IPS-18a (cell line): ENCODE data around the gene EBI3.
"Not testable (repeated sequence)": the region's sequence is repeated elsewhere in the genome, so short reads cannot be mapped to it uniquely, and the experiment has no call there.

Experiments used
- H3K27ac ChIP-seq: one replicate; pipeline ENCODE4 v1.5.1; 2013; ENCODE audit warnings: low read length
- H3K27me3 ChIP-seq: one replicate; pipeline ENCODE4 v1.6.1; 2013; ENCODE audit warnings: mild to moderate bottlenecking, low read length; ENCODE audit not compliant: control insufficient read depth, insufficient read depth
- H3K36me3 ChIP-seq: one replicate; pipeline ENCODE4 v1.6.1; 2013; ENCODE audit warnings: low read depth, low read length; ENCODE audit not compliant: control insufficient read depth
- H3K4me1 ChIP-seq: one replicate; pipeline ENCODE4 v1.6.1; 2013; ENCODE audit warnings: low read depth, low read length; ENCODE audit not compliant: control insufficient read depth
- H3K4me3 ChIP-seq: one replicate; pipeline ENCODE4 v1.5.1; 2013; ENCODE audit warnings: low read length
- H3K9ac ChIP-seq: one replicate; pipeline ENCODE4 v1.6.1; 2013; ENCODE audit warnings: mild to moderate bottlenecking, low read length, moderate library complexity
- H3K9me3 ChIP-seq: one replicate; pipeline ENCODE4 v1.6.1; 2013; ENCODE audit warnings: low read depth, low read length; ENCODE audit not compliant: control insufficient read depth

Gene EBI3

DNA sequence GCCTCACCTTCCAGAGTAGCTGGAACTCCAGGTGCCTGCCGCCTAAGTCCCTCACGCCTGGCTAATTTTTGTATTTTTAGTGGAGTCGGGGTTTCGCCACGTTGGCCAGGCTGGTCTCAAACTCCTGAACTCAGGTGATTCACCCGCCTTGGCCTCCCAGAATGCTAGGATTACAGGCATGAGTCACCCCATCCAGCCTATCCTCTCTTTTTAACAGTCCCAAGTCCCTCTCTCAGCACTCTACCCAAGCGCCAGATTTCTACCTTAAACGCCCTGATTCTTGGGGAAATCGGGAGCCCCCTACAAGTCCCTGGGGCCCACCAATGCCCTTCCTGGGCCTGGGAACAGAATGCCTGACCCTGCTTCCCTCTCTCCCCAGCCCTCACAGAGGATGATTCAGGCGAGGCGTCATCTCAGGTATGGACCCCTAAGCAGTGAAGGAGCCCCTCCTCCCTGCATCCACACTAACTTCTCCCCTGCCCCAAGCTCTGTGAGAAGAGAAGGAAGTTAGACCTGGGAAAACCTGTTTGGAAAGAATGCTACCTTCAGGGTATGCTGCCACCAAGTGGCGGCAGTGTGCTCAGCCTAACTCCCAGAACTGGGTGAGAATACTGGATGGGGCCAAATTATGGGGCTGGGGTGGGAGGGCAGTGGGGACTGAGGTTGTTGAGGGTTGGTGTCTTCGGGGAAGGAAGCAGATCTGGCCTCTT, 20.8 kb upstream of the EBI3 start:
- no peaks in the 10 kb centered on the region for H3K27me3 ChIP-seq
- H3K9me3 ChIP-seq, result no peaks in the 10 kb centered on the region
- H3K27ac ChIP-seq, result no peak overlapping the region
- H3K36me3 ChIP-seq, result no peaks in the 10 kb centered on the region
- no peaks in the 10 kb centered on the region for H3K4me1 ChIP-seq
- no peak overlapping the region for H3K9ac ChIP-seq
- H3K4me3 ChIP-seq, result no peak overlapping the region

DNA sequence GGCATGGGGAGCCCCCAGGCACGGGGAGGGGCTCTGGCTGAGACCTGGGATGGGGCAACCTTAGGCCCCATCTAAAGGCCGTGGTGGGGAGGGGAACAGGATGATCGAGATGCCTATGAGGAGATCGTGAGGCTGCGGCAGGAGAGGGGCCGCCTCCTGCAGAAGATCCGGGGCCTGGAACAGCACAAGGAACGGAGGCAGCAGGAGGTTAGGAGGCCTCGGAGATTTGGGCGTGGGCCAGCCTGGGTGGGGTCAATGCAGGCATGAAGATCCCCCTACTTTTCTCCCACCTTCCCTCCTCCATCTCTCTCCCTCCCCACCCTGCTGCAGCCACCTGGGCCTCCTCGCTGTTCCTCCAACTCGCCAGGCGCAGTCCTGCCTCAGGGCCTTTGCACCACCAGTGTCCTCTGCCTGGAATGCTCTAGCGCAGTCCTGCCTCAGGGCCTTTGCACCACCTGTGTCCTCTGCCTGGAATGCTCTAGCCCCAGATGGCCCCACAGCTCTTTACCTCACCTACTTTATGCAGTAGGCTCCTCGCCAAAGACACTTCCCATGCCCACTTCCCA, 19.1 kb upstream of the EBI3 start:
- H3K36me3 ChIP-seq, result no peaks in the 10 kb centered on the region

DNA sequence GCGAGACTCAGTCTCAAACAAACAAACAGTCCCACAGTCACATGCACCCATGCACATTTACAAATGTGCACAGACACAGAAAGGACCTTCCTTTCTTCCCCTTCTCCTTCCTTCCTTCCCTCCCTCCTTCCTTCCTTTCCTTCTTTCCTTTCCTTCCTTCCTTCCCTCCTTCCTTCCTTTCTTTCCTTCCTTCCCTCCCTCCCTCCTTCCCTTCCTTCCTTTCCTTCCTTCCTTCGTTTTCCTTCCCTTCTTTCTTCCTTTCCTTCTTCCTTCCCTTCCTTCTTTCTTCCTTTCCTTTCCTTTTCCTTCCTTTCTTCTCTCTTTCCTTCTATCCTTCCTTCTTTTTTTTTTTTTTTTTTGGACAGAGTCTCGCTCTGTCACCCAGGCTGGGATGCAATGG, 16.2 kb upstream of the EBI3 start:
- no peaks in the 10 kb centered on the region for H3K36me3 ChIP-seq
- no peak overlapping the region for H3K27ac ChIP-seq
- H3K27me3 ChIP-seq, result no peaks in the 10 kb centered on the region
- no peak overlapping the region for H3K9ac ChIP-seq
- H3K9me3 ChIP-seq, result no peaks in the 10 kb centered on the region
- no peak overlapping the region for H3K4me3 ChIP-seq
- no peaks in the 10 kb centered on the region for H3K4me1 ChIP-seq

More for the DNA sequence above, 19.1 kb upstream of the EBI3 start:
- Histone ChIP-seq H3K4me1 (no peaks in the 10 kb centered on the region), H3K4me3 (no peak overlapping the region), H3K9ac (no peak overlapping the region), H3K27me3 (no peaks in the 10 kb centered on the region), H3K27ac (no peak overlapping the region), H3K9me3 (no peaks in the 10 kb centered on the region)

DNA sequence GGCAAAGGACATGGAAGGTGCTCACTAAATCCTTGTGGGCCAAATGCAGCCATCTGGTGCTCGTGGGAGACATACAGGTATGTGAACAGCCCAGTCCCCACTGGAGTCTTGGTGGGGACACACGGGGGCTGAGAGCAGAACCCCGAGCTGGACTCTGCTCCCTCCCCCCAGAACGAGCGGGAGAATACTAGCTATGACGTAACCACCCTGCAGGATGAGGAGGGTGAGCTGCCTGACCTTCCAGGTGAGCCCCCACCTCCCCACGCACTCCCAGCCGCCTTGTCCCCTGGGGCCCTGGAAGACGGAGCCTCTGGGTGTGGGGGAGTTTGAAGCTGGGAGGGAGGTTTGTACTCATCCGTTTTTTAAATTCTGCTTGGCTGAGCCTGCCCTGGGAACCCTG, 13.5 kb upstream of the EBI3 start:
- Histone ChIP-seq H3K27ac (no peak overlapping the region), H3K9me3 (no peaks in the 10 kb centered on the region), H3K27me3 (no peaks in the 10 kb centered on the region), H3K36me3 (no peaks in the 10 kb centered on the region), H3K4me3 (no peak overlapping the region), H3K4me1 (no peaks in the 10 kb centered on the region), H3K9ac (no peak overlapping the region)

DNA sequence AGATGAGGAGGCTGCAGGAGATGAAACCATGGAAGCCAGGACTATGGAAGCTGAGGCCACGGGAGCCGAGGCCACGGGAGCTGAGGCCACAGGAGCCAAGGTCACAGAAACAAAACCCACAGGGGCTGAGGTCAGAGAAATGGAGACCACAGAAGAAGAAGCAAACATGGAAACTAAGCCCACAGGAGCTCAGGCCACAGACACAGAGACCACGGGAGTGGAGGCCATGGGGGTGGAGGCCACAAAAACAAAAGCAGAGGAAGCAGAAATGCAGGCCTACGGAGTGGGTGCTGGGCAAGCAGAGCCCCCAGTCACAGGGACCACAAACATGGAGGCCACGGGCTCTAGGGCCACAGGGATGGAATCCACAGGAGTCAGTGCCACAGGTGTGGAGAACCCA, 12.5 kb upstream of the EBI3 start:
- Histone ChIP-seq H3K9me3 (no peaks in the 10 kb centered on the region), H3K27me3 (no peaks in the 10 kb centered on the region), H3K36me3 (no peaks in the 10 kb centered on the region), H3K4me3 (no peak overlapping the region), H3K9ac (no peak overlapping the region), H3K27ac (no peak overlapping the region), H3K4me1 (no peaks in the 10 kb centered on the region)

DNA sequence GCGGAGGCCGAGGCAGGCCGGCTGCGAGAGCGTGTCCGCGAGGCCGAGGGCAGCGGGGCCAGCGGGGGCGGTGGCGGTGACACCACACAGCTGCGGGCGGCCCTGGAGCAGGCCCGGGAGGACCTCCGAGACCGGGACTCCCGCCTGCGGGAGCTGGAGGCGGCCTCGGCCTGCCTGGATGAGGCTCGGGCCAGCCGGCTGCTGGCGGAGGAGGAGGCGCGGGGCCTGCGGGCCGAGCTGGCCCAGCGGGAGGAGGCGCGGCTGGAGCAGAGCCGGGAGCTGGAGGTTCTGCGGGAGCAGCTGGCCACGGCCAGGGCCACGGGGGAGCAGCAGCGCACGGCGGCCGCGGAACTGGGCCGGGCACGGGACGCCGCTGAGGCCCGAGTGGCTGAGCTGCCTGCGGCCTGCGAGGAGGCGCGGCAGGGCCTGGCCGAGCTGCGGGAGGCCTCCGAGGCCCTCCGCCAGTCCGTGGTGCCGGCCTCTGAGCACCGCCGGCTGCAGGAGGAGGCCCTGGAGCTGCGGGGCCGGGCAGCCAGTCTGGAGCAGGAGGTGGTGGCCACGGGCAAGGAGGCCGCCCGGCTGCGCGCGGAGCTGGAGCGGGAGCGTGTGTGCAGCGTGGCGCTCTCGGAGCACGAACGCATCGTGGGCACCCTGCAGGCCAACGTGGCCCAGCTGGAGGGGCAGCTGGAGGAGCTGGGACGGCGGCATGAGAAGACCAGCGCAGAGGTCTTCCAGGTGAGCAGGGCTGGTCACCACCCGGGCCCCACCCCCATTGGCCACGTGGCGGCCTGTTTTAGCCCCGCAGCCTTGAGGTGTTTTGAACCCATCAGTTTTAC, 11.7 kb upstream of the EBI3 start:
- Histone ChIP-seq H3K4me3 (no peak overlapping the region), H3K27ac (no peak overlapping the region), H3K9ac (no peak overlapping the region), H3K9me3 (no peaks in the 10 kb centered on the region), H3K4me1 (no peaks in the 10 kb centered on the region), H3K36me3 (no peaks in the 10 kb centered on the region), H3K27me3 (no peaks in the 10 kb centered on the region)

DNA sequence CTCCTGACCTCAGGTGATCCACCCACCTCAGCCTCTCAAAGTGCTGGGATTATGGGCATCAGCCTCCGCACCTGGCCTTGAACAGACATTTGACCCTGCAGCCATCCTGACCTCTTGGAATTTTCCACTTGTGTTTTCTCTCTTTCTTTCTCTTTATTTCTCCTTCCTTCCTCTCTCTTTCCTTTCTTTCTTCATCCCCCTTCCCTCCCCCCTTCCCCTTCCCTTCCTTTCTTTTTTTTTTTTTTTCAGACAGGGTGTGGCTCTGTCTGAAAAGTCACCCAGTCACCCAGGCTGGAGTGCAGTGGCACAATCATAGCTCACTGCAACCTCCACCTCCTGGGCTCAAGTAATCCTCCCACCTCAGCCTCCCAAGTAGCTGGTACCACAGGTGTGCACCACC, 10.8 kb upstream of the EBI3 start:
- H3K9me3 ChIP-seq, H3K27ac ChIP-seq, H3K36me3 ChIP-seq, H3K4me3 ChIP-seq, H3K9ac ChIP-seq, H3K4me1 ChIP-seq, H3K27me3 ChIP-seq: not testable (repeated sequence)

DNA sequence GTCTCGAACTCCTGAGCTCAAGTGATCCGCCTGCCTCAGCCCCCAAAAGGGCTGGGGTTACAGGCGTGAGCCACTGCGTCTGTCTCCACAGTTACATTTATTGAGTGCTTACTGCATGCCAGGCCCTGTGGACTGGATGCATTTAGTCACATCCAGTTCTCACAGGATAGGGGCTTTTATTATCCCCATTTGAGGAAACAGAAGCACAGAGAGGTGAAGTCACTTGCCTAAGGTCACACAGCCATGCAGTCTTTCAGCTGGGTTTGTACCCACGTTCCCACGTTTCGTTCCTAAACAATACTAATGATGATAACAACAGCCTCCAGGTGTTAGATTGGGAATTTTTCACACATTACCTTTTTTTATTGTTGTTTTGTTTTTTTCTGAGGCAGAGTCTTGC, 9.1 kb upstream of the EBI3 start:
- H3K4me3 ChIP-seq, result no peak overlapping the region
- H3K9me3 ChIP-seq, result no peaks in the 10 kb centered on the region
- H3K36me3 ChIP-seq, result no peaks in the 10 kb centered on the region
- H3K9ac ChIP-seq, result no peak overlapping the region
- H3K27me3 ChIP-seq, result no peaks in the 10 kb centered on the region
- H3K4me1 ChIP-seq, result no peaks in the 10 kb centered on the region
- no peak overlapping the region for H3K27ac ChIP-seq

DNA sequence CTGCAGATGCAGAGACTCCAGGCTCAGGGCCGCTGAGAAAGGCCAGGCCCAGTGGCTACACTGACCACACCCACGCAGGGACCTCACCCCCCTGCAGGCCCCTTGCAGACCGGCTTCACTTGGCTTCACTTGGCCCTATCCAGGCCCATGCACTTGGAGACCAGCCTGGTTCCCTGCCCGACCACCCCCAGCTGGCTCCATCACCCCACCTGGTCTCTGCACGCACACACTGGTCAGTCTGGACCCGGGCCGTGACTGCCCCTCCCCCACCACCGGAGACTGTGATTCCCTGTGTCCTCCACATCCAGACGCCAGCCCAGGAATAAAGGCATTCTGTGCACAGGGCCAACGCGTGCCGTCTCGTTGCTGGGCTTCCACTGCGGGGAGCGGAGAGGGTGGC, 4.9 kb upstream of the EBI3 start:
- H3K27me3 ChIP-seq, result peaks cover 11% of the 10 kb centered on the region
- H3K4me1 ChIP-seq, result peaks cover 4% of the 10 kb centered on the region
- H3K36me3 ChIP-seq, result no peaks in the 10 kb centered on the region
- H3K4me3 ChIP-seq, result no peak overlapping the region
- H3K9ac ChIP-seq, result no peak overlapping the region
- no peaks in the 10 kb centered on the region for H3K9me3 ChIP-seq
- no peak overlapping the region for H3K27ac ChIP-seq

DNA sequence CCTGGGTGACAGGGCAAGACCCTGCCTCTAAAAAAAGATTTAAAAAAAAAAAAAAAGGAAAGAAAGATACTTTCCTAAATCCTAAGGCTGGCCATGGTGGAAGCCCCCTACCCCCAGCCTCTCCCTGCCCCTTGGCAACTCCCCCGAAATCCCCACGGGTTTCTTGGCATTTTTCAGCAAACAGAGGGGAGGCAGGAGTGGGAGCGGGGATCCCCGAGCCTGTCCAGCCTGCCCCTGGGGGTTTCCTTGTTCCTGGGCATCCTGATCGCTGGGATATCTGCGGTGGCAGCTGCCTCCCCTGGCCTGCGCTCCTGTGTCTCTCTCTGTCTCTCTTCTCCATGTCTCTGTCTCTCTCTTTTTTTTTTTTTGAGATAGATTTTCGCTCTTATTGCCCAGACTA, 3.4 kb upstream of the EBI3 start:
- Histone ChIP-seq H3K4me1 (peaks cover 4% of the 10 kb centered on the region), H3K36me3 (no peaks in the 10 kb centered on the region), H3K9me3 (no peaks in the 10 kb centered on the region), H3K27ac (no peak overlapping the region), H3K9ac (no peak overlapping the region), H3K27me3 (peaks cover 11% of the 10 kb centered on the region), H3K4me3 (no peak overlapping the region)

DNA sequence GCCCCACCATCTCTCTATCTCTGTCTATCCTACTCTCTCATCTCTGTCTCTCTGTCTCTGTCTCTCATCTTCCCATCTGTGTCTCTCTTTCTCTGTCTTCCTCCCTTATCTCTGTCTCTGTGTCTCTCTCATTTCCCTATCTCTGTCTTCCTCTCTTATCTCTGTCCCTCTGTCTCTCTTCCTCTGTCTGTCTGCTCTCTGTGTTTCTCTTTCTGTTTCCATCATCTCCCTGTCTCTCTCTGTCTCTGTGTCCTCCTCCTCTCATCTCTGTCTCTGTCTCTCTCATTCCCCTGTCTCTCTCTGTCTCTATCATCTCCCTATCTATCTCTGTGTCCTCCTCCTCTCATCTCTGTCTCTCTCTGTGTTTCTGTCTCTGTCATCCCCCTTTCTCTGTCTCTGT, 1.6 kb upstream of the EBI3 start:
- H3K27ac ChIP-seq, result no peak overlapping the region
- H3K4me1 ChIP-seq, result peaks cover 4% of the 10 kb centered on the region
- H3K27me3 ChIP-seq, result peaks cover 11% of the 10 kb centered on the region
- H3K9ac ChIP-seq, result no peak overlapping the region
- no peaks in the 10 kb centered on the region for H3K36me3 ChIP-seq
- no peaks in the 10 kb centered on the region for H3K9me3 ChIP-seq
- H3K4me3 ChIP-seq, result no peak overlapping the region
